H9 (cell line): ENCODE data around the gene YWHAQ. TPM values are rescaled to one million over a fixed set of nuclear protein-coding genes. Genes with fewer than 3 reads are reported as not detected.

Experiments
- DNase-seq: peaks from one replicate; pipeline ENCODE4 v3.0.0-alpha.2; 2017
- H2AFZ ChIP-seq: one replicate; pipeline ENCODE4 v1.6.1; 2013; ENCODE audit warnings: mild to moderate bottlenecking, low read length, control low read depth, moderate library complexity
- H2AK5ac ChIP-seq: 2 replicates; pipeline ENCODE4 v1.6.1; 2013; ENCODE audit warnings: low read length, control low read depth, mixed read lengths; ENCODE audit not compliant: insufficient read length
- H2BK120ac ChIP-seq: one replicate; pipeline ENCODE4 v1.6.1; 2013; ENCODE audit warnings: low read depth, mild to moderate bottlenecking, low read length, control low read depth, inconsistent platforms; ENCODE audit not compliant: poor library complexity, severe bottlenecking
- H2BK12ac ChIP-seq: 2 replicates; pipeline ENCODE4 v1.6.1; 2013; ENCODE audit warnings: low read length, control low read depth, mixed read lengths, low read depth; ENCODE audit not compliant: insufficient read length
- H2BK15ac ChIP-seq: 2 replicates; pipeline ENCODE4 v1.6.1; 2013; ENCODE audit warnings: low read depth, low read length, control low read depth
- H2BK20ac ChIP-seq: one replicate; pipeline ENCODE4 v1.6.1; 2013; ENCODE audit warnings: low read depth, mild to moderate bottlenecking, low read length, control low read depth, inconsistent platforms; ENCODE audit not compliant: poor library complexity, severe bottlenecking
- H2BK5ac ChIP-seq: 2 replicates; pipeline ENCODE4 v1.6.1; 2013; ENCODE audit warnings: low read length, control low read depth, mixed read lengths; ENCODE audit not compliant: insufficient read length
- H3K14ac ChIP-seq: 2 replicates; pipeline ENCODE4 v1.6.1; 2013; ENCODE audit warnings: low read length, control low read depth; ENCODE audit not compliant: insufficient read depth
- H3K18ac ChIP-seq: 2 replicates; pipeline ENCODE4 v1.6.1; 2013; ENCODE audit warnings: low read depth, mild to moderate bottlenecking, mixed read lengths, low read length, control low read depth; ENCODE audit not compliant: insufficient read length
- H3K23ac ChIP-seq: 2 replicates; pipeline ENCODE4 v1.6.1; 2013; ENCODE audit warnings: low read length, control low read depth, mixed read lengths, low read depth; ENCODE audit not compliant: insufficient read length
- H3K23me2 ChIP-seq: 2 replicates; pipeline ENCODE4 v1.6.1; 2013; ENCODE audit warnings: low read depth, mild to moderate bottlenecking, mixed read lengths, low read length, control low read depth; ENCODE audit not compliant: insufficient read length, poor library complexity, severe bottlenecking
- H3K27ac ChIP-seq: 2 replicates; pipeline ENCODE4 v1.5.1; 2013; ENCODE audit warnings: low read length, control low read depth, mixed read lengths, low read depth; ENCODE audit not compliant: insufficient read length
- H3K27me3 ChIP-seq: 2 replicates; pipeline ENCODE4 v1.6.1; 2013; ENCODE audit warnings: low read length, control low read depth, inconsistent platforms; ENCODE audit not compliant: insufficient read depth
- H3K4ac ChIP-seq: 2 replicates; pipeline ENCODE4 v1.6.1; 2013; ENCODE audit warnings: low read depth, mild to moderate bottlenecking, control low read depth, inconsistent platforms, low read length, moderate library complexity
- H3K4me1 ChIP-seq: 2 replicates; pipeline ENCODE4 v1.6.1; 2013; ENCODE audit warnings: low read length, control low read depth, inconsistent platforms; ENCODE audit not compliant: insufficient read depth
- H3K4me2 ChIP-seq: 2 replicates; pipeline ENCODE4 v1.6.1; 2013; ENCODE audit warnings: low read length, control low read depth, mixed read lengths; ENCODE audit not compliant: insufficient read length, insufficient read depth
- H3K56ac ChIP-seq: 2 replicates; pipeline ENCODE4 v1.6.1; 2013; ENCODE audit warnings: low read depth, mild to moderate bottlenecking, mixed read lengths, low read length, control low read depth; ENCODE audit not compliant: insufficient read length
- H3K79me1 ChIP-seq: 2 replicates; pipeline ENCODE4 v1.6.1; 2013; ENCODE audit warnings: low read depth, mild to moderate bottlenecking, moderate library complexity, low read length, control low read depth, inconsistent platforms; ENCODE audit not compliant: insufficient read depth, poor library complexity, severe bottlenecking
- H3K79me2 ChIP-seq: 2 replicates; pipeline ENCODE4 v1.6.1; 2013; ENCODE audit warnings: low read length, control low read depth, inconsistent platforms; ENCODE audit not compliant: insufficient read depth
- H3K9ac ChIP-seq: 2 replicates; pipeline ENCODE4 v1.6.1; 2013; ENCODE audit warnings: low read length, control low read depth, mixed read lengths; ENCODE audit not compliant: insufficient read length; ENCODE audit errors: extremely low read depth
- H3K9me3 ChIP-seq: one replicate; pipeline ENCODE4 v1.6.1; 2013; ENCODE audit warnings: low read depth, low read length, inconsistent platforms; ENCODE audit not compliant: control insufficient read depth
- H3T11ph ChIP-seq: one replicate; pipeline ENCODE4 v1.6.1; 2013; ENCODE audit warnings: mild to moderate bottlenecking, low read length, control low read depth, inconsistent platforms
- H4K20me1 ChIP-seq: one replicate; pipeline ENCODE4 v1.6.1; 2013; ENCODE audit not compliant: control insufficient read depth, insufficient read length, insufficient read depth
- H4K5ac ChIP-seq: 2 replicates; pipeline ENCODE4 v1.6.1; 2013; ENCODE audit warnings: low read depth, mild to moderate bottlenecking, mixed read lengths, low read length, control low read depth; ENCODE audit not compliant: insufficient read length
- H4K8ac ChIP-seq: replicated peaks from 2 replicates; pipeline ENCODE4 v1.6.1; 2013; ENCODE audit warnings: low read length, control low read depth, mixed read lengths, low read depth; ENCODE audit not compliant: insufficient read length
- H4K91ac ChIP-seq: 2 replicates; pipeline ENCODE4 v1.6.1; 2013; ENCODE audit warnings: low read depth, mild to moderate bottlenecking, moderate library complexity, mixed read lengths, low read length, control low read depth; ENCODE audit not compliant: insufficient read length
- H3K27ac Mint-ChIP-seq, 3 experiments: 2 replicates in 2 of 3; 3 replicates in 1 of 3; pipeline ENCODE4 v1.8.0; 2020 to 2021; ENCODE audit warnings: mixed read lengths in 3 of 3, mild to moderate bottlenecking in 1 of 3, moderate library complexity in 1 of 3
- H3K27me3 Mint-ChIP-seq: 2 replicates; pipeline ENCODE4 v1.8.0; 2021; ENCODE audit warnings: low read depth, mild to moderate bottlenecking, moderate library complexity, mixed read lengths
- H3K36me3 Mint-ChIP-seq, 3 experiments: 2 replicates in 2 of 3; 3 replicates in 1 of 3; pipeline ENCODE4 v1.8.0; 2020 to 2021; ENCODE audit warnings: low read depth in 3 of 3, mixed read lengths in 3 of 3; ENCODE audit not compliant: insufficient read depth in 1 of 3
- H3K4me1 Mint-ChIP-seq, 2 experiments: 2 replicates each; pipeline ENCODE4 v1.8.0; 2020; ENCODE audit warnings: mixed read lengths in 2 of 2
- H3K4me3 Mint-ChIP-seq, 2 experiments: 2 replicates in 1 of 2; 3 replicates in 1 of 2; pipeline ENCODE4 v1.8.0; 2020 to 2021; ENCODE audit warnings: mild to moderate bottlenecking in 2 of 2, mixed read lengths in 2 of 2, moderate library complexity in 1 of 2
- H3K9me3 Mint-ChIP-seq, 2 experiments: 2 replicates in 1 of 2; 3 replicates in 1 of 2; pipeline ENCODE4 v1.8.0; 2020; ENCODE audit warnings: mild to moderate bottlenecking in 2 of 2, mixed read lengths in 2 of 2, moderate library complexity in 1 of 2
- CTCF ChIP-seq: fragments of 200-600 bp; sonication (generic); conservative IDR thresholded peaks from 3 replicates; pipeline ENCODE4 v1.8.0; 2021; ENCODE audit warnings: antibody characterized with exemption, mild to moderate bottlenecking
- WGBS: extraction: QIAGEN DNeasy Blood & Tissue Kit; methylation state at CpG from one replicate; pipeline ENCODE4 v1.1.7; 2013; ENCODE audit warnings: missing lambda C conversion rate, low lambda C conversion rate, mixed read lengths; ENCODE audit not compliant: insufficient read length; ENCODE audit errors: extremely low coverage; 5-methylcytosine and 5-hydroxymethylcytosine counted together
- total RNA-seq: library from RNA; stranded (reverse); gene quantifications from 2 replicates; pipeline ENCODE4 v1.2.1, GENCODE V29; 2021

The YWHAQ gene
- total RNA-seq, 1 experiment from 2014 or later, result 374 TPM

- H2BK120ac ChIP-seq, result no peak overlapping the region
- no peak overlapping the region for H3K4ac ChIP-seq
- no peak overlapping the region for H2BK5ac ChIP-seq
- H3K4me1 ChIP-seq, result peaks cover 3% of the 10 kb centered on the region; the same call in 1 of the 2 replicates
- no peak overlapping the region for H2AFZ ChIP-seq
- H3K27me3 ChIP-seq, result no peaks in the 10 kb centered on the region
- peaks cover 42 to 46% of the 10 kb centered on the region in 2 experiments for H3K4me1 Mint-ChIP-seq
- H3K23me2 ChIP-seq, result no peaks in the 10 kb centered on the region
- no peak overlapping the region for H3K9ac ChIP-seq
- no peaks in the 10 kb centered on the region for H3K27me3 Mint-ChIP-seq
- no peak overlapping the region for H2BK20ac ChIP-seq
- H3K9me3 ChIP-seq, result no peaks in the 10 kb centered on the region
- H4K5ac ChIP-seq, result no peak overlapping the region
- H3K14ac ChIP-seq, result no peak overlapping the region
- no peak overlapping the region for H3K23ac ChIP-seq
- no peak overlapping the region for H2BK15ac ChIP-seq
- no peak overlapping the region for H3K18ac ChIP-seq
- H3T11ph ChIP-seq, result no peak overlapping the region
- H3K79me2 ChIP-seq, result peaks cover 81% of the 10 kb centered on the region; the same call in 1 of the 2 replicates
- peaks cover 3% of the 10 kb centered on the region for H3K79me1 ChIP-seq
- H3K27ac Mint-ChIP-seq, result no peak overlapping the region
- H2BK12ac ChIP-seq, result no peak overlapping the region
- no peak overlapping the region for H3K27ac ChIP-seq
- WGBS, result no CpG with 5 or more reads among the region's 4 CpGs
- no peaks in the 10 kb centered on the region for H3K9me3 Mint-ChIP-seq
- H3K56ac ChIP-seq, result no peak overlapping the region
- no peak overlapping the region for H3K4me2 ChIP-seq
- no peak overlapping the region for H4K8ac ChIP-seq
- DNase-seq, result no peak
- H3K4me3 Mint-ChIP-seq, result no peak overlapping the region
- H4K20me1 ChIP-seq, result no peaks in the 10 kb centered on the region
- peaks cover 16 to 36% (median 19%) of the 10 kb centered on the region in 3 experiments; a peak in 6 of 7 replicates for H3K36me3 Mint-ChIP-seq
- TF ChIP-seq CTCF, result no peak
- H4K91ac ChIP-seq, result no peak overlapping the region
- no peak overlapping the region for H2AK5ac ChIP-seq
Measured at GRCh38 chr2:9618410-9618809, 12.4 kb downstream of the YWHAQ start.
